OCI-LY7 (cell line): Measurements from ENCODE around the gene CIZ1. TPM values are rescaled to one million over a fixed set of nuclear protein-coding genes. Genes with fewer than 3 reads are reported as not detected.

Source experiments
- BruUV-seq: library from RNA; stranded (reverse); fragments of 400-500 nt; replicated peaks from 2 replicates; lab custom pipeline; 2021; lab: Mats Ljungman, UMichigan
- CTCF ChIA-PET: fragments of 300-600 bp; sonication (Branson Sonifier 250); formaldehyde crosslinking; loops from one replicate; lab custom pipeline; 2022; ENCODE audit warnings: antibody characterized with exemption; ENCODE audit not compliant: unreplicated experiment; lab: Charles Lee
- POLR2A ChIA-PET: fragments of 300-600 bp; sonication (Branson Sonifier 250); formaldehyde crosslinking; loops from one replicate; lab custom pipeline; 2022; ENCODE audit warnings: antibody characterized with exemption; lab: Charles Lee
- DNase-seq: peaks from one replicate; pipeline ENCODE4 v3.0.0-alpha.2; 2015; ENCODE audit warnings: low spot score
- H2AFZ ChIP-seq: fragments of 200-600 bp; sonication (generic), shearing (Covaris generic); 2 replicates; pipeline ENCODE4 v1.6.1; 2014; ENCODE audit warnings: mild to moderate bottlenecking, antibody characterized with exemption, low read length, moderate library complexity
- H3K27ac ChIP-seq: fragments of 200-600 bp; sonication (generic); 2 replicates; pipeline ENCODE4 v1.5.1; 2014; ENCODE audit warnings: mixed run types, low read depth, mild to moderate bottlenecking, moderate library complexity, low read length, inconsistent platforms; ENCODE audit not compliant: poor library complexity, severe bottlenecking
- H3K36me3 ChIP-seq: fragments of 200-600 bp; sonication (generic); 2 replicates; pipeline ENCODE4 v1.6.1; 2014; ENCODE audit warnings: mild to moderate bottlenecking, antibody characterized with exemption, low read length, moderate library complexity, mixed read lengths; ENCODE audit not compliant: insufficient read depth
- H3K4me1 ChIP-seq: fragments of 200-600 bp; sonication (generic); 2 replicates; pipeline ENCODE4 v1.5.1; 2014; ENCODE audit warnings: mild to moderate bottlenecking, low read length; ENCODE audit not compliant: insufficient read depth, poor library complexity, severe bottlenecking
- H3K4me2 ChIP-seq: fragments of 200-600 bp; sonication (generic); 2 replicates; pipeline ENCODE4 v1.6.1; 2014; ENCODE audit warnings: mild to moderate bottlenecking, low read length
- H3K4me3 ChIP-seq: fragments of 200-600 bp; sonication (generic); 2 replicates; pipeline ENCODE4 v1.5.1; 2014; ENCODE audit warnings: mild to moderate bottlenecking, low read depth, low read length; ENCODE audit not compliant: poor library complexity, severe bottlenecking
- H3K79me2 ChIP-seq: fragments of 200-600 bp; sonication (generic); 2 replicates; pipeline ENCODE4 v1.6.1; 2016; ENCODE audit warnings: low read depth, mild to moderate bottlenecking, low read length, moderate library complexity, mixed read lengths; ENCODE audit not compliant: insufficient read depth
- H3K9me2 ChIP-seq: fragments of 200-600 bp; sonication (generic); 2 replicates; pipeline ENCODE4 v1.6.1; 2016; ENCODE audit warnings: mild to moderate bottlenecking, low read length, mixed read lengths; ENCODE audit not compliant: insufficient read depth
- H3K9me3 ChIP-seq: fragments of 200-600 bp; sonication (generic); 2 replicates; pipeline ENCODE4 v1.6.1; 2014; ENCODE audit warnings: mild to moderate bottlenecking, mixed run types, low read length, mixed read lengths
- H4K20me1 ChIP-seq: fragments of 200-600 bp; sonication (generic); 2 replicates; pipeline ENCODE4 v1.6.1; 2014; ENCODE audit warnings: mild to moderate bottlenecking, antibody characterized with exemption, low read length, moderate library complexity, mixed read lengths; ENCODE audit not compliant: insufficient read depth
- EZH2phosphoT487 ChIP-seq: fragments of 200-600 bp; sonication (generic); IDR thresholded peaks from 2 replicates; pipeline ENCODE4 v1.6.1; 2018; ENCODE audit warnings: low read depth, borderline replicate concordance, mild to moderate bottlenecking, mixed run types, antibody characterized with exemption, low read length, moderate library complexity, mixed read lengths
- intact Hi-C: fragments of 100-400 bp; cut with micrococcal nuclease; formaldehyde crosslinking; loops from one replicate; pipeline ENCODE4 v1.10.0; 2022; ENCODE audit not compliant: unreplicated experiment
- total RNA-seq, 2 experiments: library from RNA; depleted of rRNA in 1 of 2; stranded (reverse); fragments of >200 nt in 1 of 2; shearing (Covaris generic) in 1 of 2; gene quantifications; 2 replicates each; pipeline ENCODE4 v1.2.3, GENCODE V29; 2014 to 2022
- TF ChIP-seq, protein P1 (sequence below): fragments of 200-600 bp; sonication (generic); conservative IDR thresholded peaks from 2 replicates; pipeline ENCODE4 v1.5.1; 2014; ENCODE audit warnings: mild to moderate bottlenecking, antibody characterized with exemption, low read length, moderate library complexity, mixed read lengths

The CIZ1 gene
- total RNA-seq, 2 experiments from 2014 or later, result 45.4 to 121 TPM

DNA sequence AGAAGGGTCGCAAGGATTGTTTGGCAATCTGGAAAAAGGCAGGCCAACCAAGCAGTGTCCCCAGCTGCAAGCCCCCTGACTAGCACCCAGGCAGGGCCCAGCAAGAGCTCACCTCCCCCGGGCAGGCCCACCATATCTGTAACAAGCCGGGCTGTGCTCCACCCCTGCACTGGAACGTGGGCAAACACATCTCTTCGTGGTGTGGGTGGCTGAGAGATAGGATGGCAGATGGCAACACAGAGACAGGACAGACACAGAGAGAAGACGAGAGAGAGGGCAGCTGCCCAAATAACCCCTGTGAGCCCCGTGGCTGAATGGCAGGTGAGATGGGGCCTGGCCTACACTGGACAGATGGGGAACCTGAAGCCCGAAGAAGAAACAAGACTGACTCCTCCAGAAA, 21.9 kb downstream of the CIZ1 start:
- ChIA-PET POLR2A (no interaction called here), CTCF (interaction anchor here (0.6 kb wide), 1 partner anchor 8 kb away, joined by 3 read pairs; no protein-coding TSS in a partner anchor)
- H2AFZ ChIP-seq, result no peak overlapping the region
- no peaks in the 10 kb centered on the region for H3K79me2 ChIP-seq
- no TSS peak for BruUV-seq
- no peaks in the 10 kb centered on the region for H3K9me2 ChIP-seq
- no peak for TF ChIP-seq EZH2phosphoT487
- TF ChIP-seq, protein P1, sequence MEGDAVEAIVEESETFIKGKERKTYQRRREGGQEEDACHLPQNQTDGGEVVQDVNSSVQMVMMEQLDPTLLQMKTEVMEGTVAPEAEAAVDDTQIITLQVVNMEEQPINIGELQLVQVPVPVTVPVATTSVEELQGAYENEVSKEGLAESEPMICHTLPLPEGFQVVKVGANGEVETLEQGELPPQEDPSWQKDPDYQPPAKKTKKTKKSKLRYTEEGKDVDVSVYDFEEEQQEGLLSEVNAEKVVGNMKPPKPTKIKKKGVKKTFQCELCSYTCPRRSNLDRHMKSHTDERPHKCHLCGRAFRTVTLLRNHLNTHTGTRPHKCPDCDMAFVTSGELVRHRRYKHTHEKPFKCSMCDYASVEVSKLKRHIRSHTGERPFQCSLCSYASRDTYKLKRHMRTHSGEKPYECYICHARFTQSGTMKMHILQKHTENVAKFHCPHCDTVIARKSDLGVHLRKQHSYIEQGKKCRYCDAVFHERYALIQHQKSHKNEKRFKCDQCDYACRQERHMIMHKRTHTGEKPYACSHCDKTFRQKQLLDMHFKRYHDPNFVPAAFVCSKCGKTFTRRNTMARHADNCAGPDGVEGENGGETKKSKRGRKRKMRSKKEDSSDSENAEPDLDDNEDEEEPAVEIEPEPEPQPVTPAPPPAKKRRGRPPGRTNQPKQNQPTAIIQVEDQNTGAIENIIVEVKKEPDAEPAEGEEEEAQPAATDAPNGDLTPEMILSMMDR, result no peak
- no peak overlapping the region for H3K4me2 ChIP-seq
- no peaks in the 10 kb centered on the region for H4K20me1 ChIP-seq
- no peak overlapping the region for H3K27ac ChIP-seq
- DNase-seq, result no peak
- no peak overlapping the region for H3K4me3 ChIP-seq
- H3K4me1 ChIP-seq, result no peaks in the 10 kb centered on the region
- intact Hi-C loops, result no loop called here
- H3K36me3 ChIP-seq, result peaks cover 60% of the 10 kb centered on the region
- no peaks in the 10 kb centered on the region for H3K9me3 ChIP-seq

DNA sequence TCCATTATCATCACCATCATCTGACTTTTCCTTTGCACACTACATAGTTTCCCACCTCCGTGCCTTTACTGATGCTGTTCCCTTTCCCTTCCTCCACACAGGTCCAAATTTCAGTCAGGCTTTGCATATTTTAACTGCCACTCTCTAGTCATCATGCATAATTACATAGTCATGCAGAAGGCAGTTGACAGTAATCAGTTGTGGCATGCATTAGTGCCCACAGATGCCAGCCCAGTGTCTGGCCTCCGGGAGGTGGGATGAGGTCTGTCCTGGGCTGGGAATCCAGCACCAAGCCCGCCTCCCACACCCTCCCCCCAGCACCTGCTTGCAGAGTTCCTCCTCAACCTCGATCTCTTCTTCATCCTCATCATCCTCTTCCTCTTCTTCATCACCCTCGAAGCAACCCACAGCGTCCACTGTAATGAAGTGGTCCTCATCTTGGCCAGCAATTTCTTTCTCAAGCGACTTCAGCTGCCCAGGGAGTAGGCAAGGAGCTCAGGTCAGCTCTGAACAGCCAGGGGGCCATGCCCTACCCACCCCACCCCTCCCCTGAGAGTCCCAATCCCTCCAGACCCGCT, 22.6 kb downstream of the CIZ1 start:
- no peaks in the 10 kb centered on the region for H3K9me3 ChIP-seq
- no peak for DNase-seq
- TF ChIP-seq EZH2phosphoT487, result no peak
- TF ChIP-seq, protein P1, result no peak
- H3K79me2 ChIP-seq, result no peaks in the 10 kb centered on the region
- BruUV-seq, result no TSS peak
- H3K4me1 ChIP-seq, result no peaks in the 10 kb centered on the region
- no peak overlapping the region for H3K4me2 ChIP-seq
- H3K36me3 ChIP-seq, result peaks cover 60% of the 10 kb centered on the region
- POLR2A ChIA-PET, result no interaction called here
- no peak overlapping the region for H2AFZ ChIP-seq
- no peak overlapping the region for H3K4me3 ChIP-seq
- H4K20me1 ChIP-seq, result no peaks in the 10 kb centered on the region
- intact Hi-C loops, result no loop called here
- H3K27ac ChIP-seq, result no peak overlapping the region
- no peaks in the 10 kb centered on the region for H3K9me2 ChIP-seq
- CTCF ChIA-PET, result interaction anchor here (0.6 kb wide), 1 partner anchor 8 kb away, joined by 3 read pairs; no protein-coding TSS in a partner anchor

DNA sequence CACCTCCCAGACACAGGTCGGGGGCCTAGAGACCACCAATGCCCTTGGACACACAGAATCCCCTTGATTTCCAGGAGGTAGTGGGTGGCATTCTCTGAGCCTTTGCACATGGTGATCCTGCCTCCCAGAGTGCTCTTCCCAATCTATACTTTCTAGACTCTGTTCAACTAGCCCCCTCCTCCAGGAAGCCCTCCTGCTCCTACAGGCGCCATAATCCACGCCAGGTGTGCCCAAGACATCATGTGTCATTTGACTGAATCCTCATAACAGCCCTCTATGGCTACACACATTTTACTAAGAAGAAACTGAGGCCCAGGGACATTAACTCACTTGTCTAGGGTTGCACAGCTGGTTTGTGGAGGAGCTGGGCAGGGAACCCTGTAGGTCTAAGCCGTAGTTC, 24.2 kb downstream of the CIZ1 start:
- H3K4me2 ChIP-seq, result no peak overlapping the region
- POLR2A ChIA-PET, result no interaction called here
- no peak overlapping the region for H3K27ac ChIP-seq
- no peaks in the 10 kb centered on the region for H3K79me2 ChIP-seq
- no peaks in the 10 kb centered on the region for H3K9me3 ChIP-seq
- H3K36me3 ChIP-seq, result peaks cover 74% of the 10 kb centered on the region
- H2AFZ ChIP-seq, result no peak overlapping the region
- no peaks in the 10 kb centered on the region for H3K4me1 ChIP-seq
- no TSS peak for BruUV-seq
- H4K20me1 ChIP-seq, result no peaks in the 10 kb centered on the region
- CTCF ChIA-PET, result no interaction called here
- no peak overlapping the region for H3K4me3 ChIP-seq
- H3K9me2 ChIP-seq, result no peaks in the 10 kb centered on the region
- intact Hi-C loops, result no loop called here
- TF ChIP-seq, protein P1, result no peak
- no peak for TF ChIP-seq EZH2phosphoT487
- DNase-seq, result no peak
